IMR-90 (cell line): ENCODE measurements around the gene FSTL5. TPM values are rescaled to one million over a fixed set of nuclear protein-coding genes. Genes with fewer than 3 reads are reported as not detected.

Experiments
- ATAC-seq: fragments of 200-7000 bp; cut with Tn5 transposase; 2 replicates; pipeline ENCODE4 v1.9.1; 2020; ENCODE audit warnings: low read depth, mild to moderate bottlenecking, moderate library complexity
- BruUV-seq: library from RNA; stranded (reverse); fragments of 400-500 nt; replicated peaks from 2 replicates; lab custom pipeline; 2021; lab: Mats Ljungman, UMichigan
- CTCF ChIA-PET: fragments of 300-600 bp; formaldehyde crosslinking; extraction: SDS; loops from one replicate; lab custom pipeline; 2021; ENCODE audit warnings: antibody characterized with exemption; lab: Yijun Ruan, JAX
- POLR2A ChIA-PET: fragments of 300-600 bp; sonication (Branson Sonifier 250); formaldehyde crosslinking; loops from one replicate; lab custom pipeline; 2022; ENCODE audit warnings: antibody characterized with exemption; ENCODE audit not compliant: unreplicated experiment; lab: Charles Lee
- DNase-seq: peaks from one replicate; pipeline ENCODE4 v3.0.0; 2013
- H2AFZ ChIP-seq: replicated peaks from 2 replicates; pipeline ENCODE3; 2013; ENCODE audit warnings: low read length, mild to moderate bottlenecking; ENCODE audit not compliant: poor library complexity
- H2AK5ac ChIP-seq: 2 replicates; pipeline ENCODE4 v1.6.1; 2013; ENCODE audit warnings: low read depth, low read length, inconsistent platforms
- H2AK9ac ChIP-seq: replicated peaks from 2 replicates; pipeline ENCODE3; 2013; ENCODE audit warnings: mild to moderate bottlenecking, low read depth, low read length, moderate library complexity; ENCODE audit not compliant: poor library complexity
- H2BK120ac ChIP-seq: 2 replicates; pipeline ENCODE4 v1.6.1; 2013; ENCODE audit warnings: low read depth, low read length, inconsistent platforms
- H2BK15ac ChIP-seq: 3 replicates; pipeline ENCODE4 v1.6.1; 2013; ENCODE audit warnings: low read depth, low read length, inconsistent platforms
- H2BK20ac ChIP-seq: 2 replicates; pipeline ENCODE4 v1.6.1; 2013; ENCODE audit warnings: low read depth, mild to moderate bottlenecking, inconsistent platforms, low read length, moderate library complexity
- H2BK5ac ChIP-seq: 2 replicates; pipeline ENCODE4 v1.6.1; 2013; ENCODE audit warnings: mild to moderate bottlenecking, low read depth, low read length, inconsistent platforms; ENCODE audit not compliant: poor library complexity, severe bottlenecking
- H3K14ac ChIP-seq: replicated peaks from 2 replicates; pipeline ENCODE4 v1.6.1; 2013; ENCODE audit warnings: low read depth, low read length, inconsistent platforms
- H3K18ac ChIP-seq: 2 replicates; pipeline ENCODE4 v1.6.1; 2013; ENCODE audit warnings: low read depth, low read length, control low read depth
- H3K23ac ChIP-seq: 2 replicates; pipeline ENCODE4 v1.6.1; 2013; ENCODE audit warnings: low read depth, low read length, inconsistent platforms
- H3K27ac ChIP-seq: 2 replicates; pipeline ENCODE4 v1.5.1; 2013; ENCODE audit warnings: mild to moderate bottlenecking, control low read depth, low read length; ENCODE audit not compliant: insufficient read depth
- H3K27me3 ChIP-seq: 2 replicates; pipeline ENCODE4 v1.6.1; 2013; ENCODE audit warnings: low read length; ENCODE audit not compliant: control insufficient read depth, insufficient read depth
- H3K36me3 ChIP-seq: 2 replicates; pipeline ENCODE4 v1.6.1; 2013; ENCODE audit warnings: low read length, mixed read lengths; ENCODE audit not compliant: control insufficient read depth, insufficient read depth
- H3K4ac ChIP-seq: 2 replicates; pipeline ENCODE4 v1.6.1; 2013; ENCODE audit warnings: low read depth, low read length, inconsistent platforms
- H3K4me1 ChIP-seq: 2 replicates; pipeline ENCODE4 v1.6.1; 2013; ENCODE audit warnings: low read length, mixed read lengths; ENCODE audit not compliant: control insufficient read depth, insufficient read depth
- H3K4me2 ChIP-seq: 2 replicates; pipeline ENCODE4 v1.6.1; 2013; ENCODE audit warnings: low read depth, mild to moderate bottlenecking, control low read depth, low read length, moderate library complexity
- H3K4me3 ChIP-seq: 2 replicates; pipeline ENCODE4 v1.5.1; 2013; ENCODE audit warnings: low read depth, mild to moderate bottlenecking, control low read depth, low read length, moderate library complexity; ENCODE audit not compliant: insufficient read depth
- H3K56ac ChIP-seq: 2 replicates; pipeline ENCODE4 v1.6.1; 2013; ENCODE audit warnings: low read length, inconsistent platforms; ENCODE audit not compliant: insufficient read depth; ENCODE audit errors: extremely low read depth
- H3K79me1 ChIP-seq, 2 experiments: 2 replicates each; pipeline ENCODE4 v1.6.1; 2013; ENCODE audit warnings: low read length in 2 of 2, inconsistent platforms in 1 of 2, low read depth in 1 of 2
- H3K9ac ChIP-seq: 2 replicates; pipeline ENCODE4 v1.6.1; 2013; ENCODE audit warnings: low read depth, low read length, control low read depth
- H3K9me1 ChIP-seq: 2 replicates; pipeline ENCODE4 v1.6.1; 2013; ENCODE audit warnings: low read length, inconsistent platforms; ENCODE audit not compliant: insufficient read depth
- H3K9me3 ChIP-seq: 2 replicates; pipeline ENCODE4 v1.6.1; 2013; ENCODE audit warnings: low read length; ENCODE audit not compliant: control insufficient read depth, insufficient read depth
- H4K20me1 ChIP-seq: 2 replicates; pipeline ENCODE4 v1.6.1; 2013; ENCODE audit warnings: low read length, inconsistent platforms; ENCODE audit not compliant: insufficient read depth
- H4K5ac ChIP-seq: 2 replicates; pipeline ENCODE4 v1.6.1; 2013; ENCODE audit warnings: mild to moderate bottlenecking, low read depth, low read length, control low read depth
- H4K8ac ChIP-seq, 2 experiments: 2 replicates each; pipeline ENCODE4 v1.6.1; 2013; ENCODE audit warnings: low read depth in 2 of 2, low read length in 2 of 2, control low read depth in 1 of 2, inconsistent platforms in 1 of 2
- H4K91ac ChIP-seq: 2 replicates; pipeline ENCODE4 v1.6.1; 2013; ENCODE audit warnings: low read depth, low read length, inconsistent platforms; ENCODE audit not compliant: insufficient read depth
- BHLHE40 ChIP-seq: fragments of 150-350 bp; IDR thresholded peaks from 2 replicates; pipeline ENCODE4 v1.6.1; 2016; ENCODE audit warnings: mild to moderate bottlenecking, low read depth, low read length
- CEBPB ChIP-seq: IDR thresholded peaks from 2 replicates; pipeline ENCODE4 v1.6.1; 2012; ENCODE audit warnings: low read depth, low read length, improper control_type of control experiment
- CHD1 ChIP-seq: IDR thresholded peaks from 2 replicates; pipeline ENCODE4 v1.6.1; 2012; ENCODE audit warnings: low read depth, low read length, improper control_type of control experiment
- ELK1 ChIP-seq: fragments of 150-350 bp; IDR thresholded peaks from 2 replicates; pipeline ENCODE4 v1.6.1; 2016; ENCODE audit warnings: low read depth, mild to moderate bottlenecking, low read length, moderate library complexity, borderline replicate concordance
- MAFK ChIP-seq: IDR thresholded peaks from 2 replicates; pipeline ENCODE4 v1.6.1; 2012; ENCODE audit warnings: low read depth, low read length, improper control_type of control experiment
- POLR2A ChIP-seq: IDR thresholded peaks from 2 replicates; pipeline ENCODE4 v1.6.1; 2012; ENCODE audit warnings: mild to moderate bottlenecking, low read depth, low read length
- RCOR1 ChIP-seq: IDR thresholded peaks from 2 replicates; pipeline ENCODE4 v1.6.1; 2012; ENCODE audit warnings: mild to moderate bottlenecking, low read length, improper control_type of control experiment; ENCODE audit not compliant: insufficient replicate concordance
- USF2 ChIP-seq: fragments of 150-350 bp; IDR thresholded peaks from 2 replicates; pipeline ENCODE4 v1.6.1; 2017; ENCODE audit warnings: mild to moderate bottlenecking, antibody characterized with exemption, low read length, low read depth
- WGBS, 2 experiments: methylation state at CpG; one replicate each; pipeline versions ENCODE4 v1.1.5 to v1.1.7; 2013; ENCODE audit warnings: missing lambda C conversion rate in 2 of 2; ENCODE audit not compliant: insufficient read length in 1 of 2; ENCODE audit errors: extremely low coverage in 2 of 2; 5-methylcytosine and 5-hydroxymethylcytosine counted together
- dilution Hi-C: fragments of 300-500 bp; cut with HindIII; formaldehyde crosslinking; loops from one replicate; pipeline ENCODE4 v1.14.3; 2018; ENCODE audit warnings: low sequenced_read_pairs; ENCODE audit not compliant: unreplicated experiment
- in situ Hi-C: fragments of 300-500 bp; cut with MboI; formaldehyde crosslinking; loops from 3 replicates; pipeline ENCODE4 v1.14.3; 2019; ENCODE audit warnings: low sequenced_read_pairs, inconsistent platforms, mixed read lengths
- intact Hi-C: fragments of 100-400 bp; cut with micrococcal nuclease; formaldehyde crosslinking; loops from 2 replicates; pipeline ENCODE4 v1.10.0; 2022
- polyA plus RNA-seq, 3 experiments: library from polyadenylated mRNA; depleted of rRNA; stranded (reverse); fragments of >200 nt; gene quantifications; 2 replicates each; pipeline ENCODE4 v1.2.3, GENCODE V29; 2012; ENCODE audit warnings: low replicate concordance in 1 of 3
- total RNA-seq: library from RNA; depleted of rRNA; stranded (reverse); fragments of >200 nt; gene quantifications from 2 replicates; pipeline ENCODE4 v1.2.3, GENCODE V29; 2012

FSTL5 gene
- total and polyA plus RNA-seq, 2 of the 4 experiments (the other 2 are of a cell fraction): under 0.01 TPM; not detected in 1

GRCh38 chr4:161952382-161952781, 211.4 kb downstream of the FSTL5 start:
- dilution Hi-C loops (no loop called here), intact Hi-C loops (no loop called here), in situ Hi-C loops (no loop called here)
- H3K9me1 ChIP-seq: no peaks in the 10 kb centered on the region
- H3K9ac ChIP-seq: no peak overlapping the region
- no peak overlapping the region for H2AK5ac ChIP-seq
- TF ChIP-seq MAFK: no peak
- no peak for TF ChIP-seq RCOR1
- TF ChIP-seq CEBPB: no peak
- no peak for TF ChIP-seq POLR2A
- TF ChIP-seq ELK1: no peak
- TF ChIP-seq BHLHE40: no peak
- TF ChIP-seq USF2: no peak
- no peak for TF ChIP-seq CHD1
- no peaks in the 10 kb centered on the region for H3K36me3 ChIP-seq
- no peak overlapping the region for H3K27ac ChIP-seq
- no TSS peak for BruUV-seq
- no peak overlapping the region for H3K23ac ChIP-seq
- no peak overlapping the region for H2AFZ ChIP-seq
- no peak overlapping the region for H3K14ac ChIP-seq
- H2BK15ac ChIP-seq: no peak overlapping the region
- H4K20me1 ChIP-seq: no peaks in the 10 kb centered on the region
- H2AK9ac ChIP-seq: no peak overlapping the region
- CTCF ChIA-PET: interaction anchor here (0.7 kb wide), 1 partner anchor 223 kb away, joined by 3 read pairs; no protein-coding TSS in a partner anchor
- H3K9me3 ChIP-seq: no peaks in the 10 kb centered on the region
- H3K27me3 ChIP-seq: no peaks in the 10 kb centered on the region
- DNase-seq (no peak), ATAC-seq (no peak)
- H2BK20ac ChIP-seq: no peak overlapping the region
- no CpG with 5 or more reads among the region's 2 CpGs for WGBS, 2 experiments
- H3K4ac ChIP-seq: no peak overlapping the region
- H3K4me1 ChIP-seq: no peaks in the 10 kb centered on the region
- no peak overlapping the region for H3K18ac ChIP-seq
- no peak overlapping the region for H3K56ac ChIP-seq
- H4K8ac ChIP-seq: no peak overlapping the region
- no peak overlapping the region for H2BK120ac ChIP-seq
- H3K79me1 ChIP-seq: no peaks in the 10 kb centered on the region
- POLR2A ChIA-PET: no interaction called here
- H4K91ac ChIP-seq: no peak overlapping the region
- H4K5ac ChIP-seq: no peak overlapping the region
- no peak overlapping the region for H2BK5ac ChIP-seq
- H3K4me2 ChIP-seq: no peak overlapping the region
- no peak overlapping the region for H3K4me3 ChIP-seq
